Measurements from ENCODE around the gene CDK5R1. TPM values are rescaled to one million over a fixed set of nuclear protein-coding genes. Genes with fewer than 3 reads are reported as not detected.

Gene CDK5R1
- total and polyA plus RNA-seq, 2 donors (not counting 3 experiments of a cell fraction or from before 2014, with no cell fraction given) = 1.6 to 3.9 TPM

- no peak overlapping the region for H3K4me3 ChIP-seq (replicated peaks in 1 of 3; ENCODE audit: insufficient read depth in 1 of 3, low read depth in 1 of 3, low read length in 3 of 3)
- H3K9me3 ChIP-seq (replicated peaks; ENCODE audit: control insufficient read depth, insufficient read depth, low read length) = no peaks in the 10 kb centered on the region
- no peak overlapping the region for H3K4me2 ChIP-seq (ENCODE audit: insufficient read depth, low read length)
- BruUV-seq (replicated peaks) = no TSS peak
- DNase-seq (ENCODE audit: low read depth, low spot score) (no peak), FAIRE-seq (no peak)
- no peak for TF ChIP-seq GATA2 (IDR thresholded peaks at IDR 0.05; ENCODE audit: insufficient read depth, insufficient read length, low read depth, low read length)
- no peak for TF ChIP-seq MYC (IDR thresholded peaks at IDR 0.05; ENCODE audit: low read depth, low read length)
- TF ChIP-seq, protein P1, sequence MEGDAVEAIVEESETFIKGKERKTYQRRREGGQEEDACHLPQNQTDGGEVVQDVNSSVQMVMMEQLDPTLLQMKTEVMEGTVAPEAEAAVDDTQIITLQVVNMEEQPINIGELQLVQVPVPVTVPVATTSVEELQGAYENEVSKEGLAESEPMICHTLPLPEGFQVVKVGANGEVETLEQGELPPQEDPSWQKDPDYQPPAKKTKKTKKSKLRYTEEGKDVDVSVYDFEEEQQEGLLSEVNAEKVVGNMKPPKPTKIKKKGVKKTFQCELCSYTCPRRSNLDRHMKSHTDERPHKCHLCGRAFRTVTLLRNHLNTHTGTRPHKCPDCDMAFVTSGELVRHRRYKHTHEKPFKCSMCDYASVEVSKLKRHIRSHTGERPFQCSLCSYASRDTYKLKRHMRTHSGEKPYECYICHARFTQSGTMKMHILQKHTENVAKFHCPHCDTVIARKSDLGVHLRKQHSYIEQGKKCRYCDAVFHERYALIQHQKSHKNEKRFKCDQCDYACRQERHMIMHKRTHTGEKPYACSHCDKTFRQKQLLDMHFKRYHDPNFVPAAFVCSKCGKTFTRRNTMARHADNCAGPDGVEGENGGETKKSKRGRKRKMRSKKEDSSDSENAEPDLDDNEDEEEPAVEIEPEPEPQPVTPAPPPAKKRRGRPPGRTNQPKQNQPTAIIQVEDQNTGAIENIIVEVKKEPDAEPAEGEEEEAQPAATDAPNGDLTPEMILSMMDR (IDR thresholded peaks at IDR 0.05; ENCODE audit: extremely low read depth in 1 of 2, insufficient read depth in 1 of 2, low read depth in 1 of 2, low read length in 2 of 2) = no peak
- no peak for TF ChIP-seq MAX (IDR thresholded peaks at IDR 0.05; ENCODE audit: insufficient read depth, insufficient read length)
- no peak for TF ChIP-seq POLR2AphosphoS5 (IDR thresholded peaks at IDR 0.05; ENCODE audit: insufficient read depth, low read depth, low read length)
- no peak for TF ChIP-seq FOS (IDR thresholded peaks at IDR 0.05; ENCODE audit: borderline replicate concordance, insufficient read depth, low read length)
- intact Hi-C loops (cut with micrococcal nuclease) (no loop called here), dilution Hi-C loops (cut with MboI; ENCODE audit: extremely low pct_ligation_motif_present, low sequenced_read_pairs) (no loop called here)
- H3K36me3 ChIP-seq (ENCODE audit: control insufficient read depth in 2 of 2, extremely low read depth in 1 of 2, insufficient read depth in 2 of 2, low read length in 2 of 2) = no peaks in the 10 kb centered on the region
- H2AFZ ChIP-seq (ENCODE audit: low read depth, low read length) = no peak overlapping the region
- ChIA-PET POLR2A (no interaction called here), CTCF (no interaction called here)
- H4K20me1 ChIP-seq (replicated peaks; ENCODE audit: control insufficient read depth, extremely low read depth, insufficient read depth, low read length) = no peaks in the 10 kb centered on the region
- no peaks in the 10 kb centered on the region for H3K9me1 ChIP-seq (replicated peaks; ENCODE audit: control insufficient read depth, extremely low read depth, insufficient read depth, low read length)
- H3K27me3 ChIP-seq (ENCODE audit: control insufficient read depth in 2 of 2, insufficient read depth in 2 of 2, low read length in 2 of 2) = no peaks in the 10 kb centered on the region
- no peak overlapping the region for H3K27ac ChIP-seq (ENCODE audit: insufficient read depth, low read depth, low read length)
- H3K9ac ChIP-seq (replicated peaks; ENCODE audit: extremely low read depth, insufficient read depth, low read length) = no peak overlapping the region
- no peaks in the 10 kb centered on the region for H3K4me1 ChIP-seq (ENCODE audit: control insufficient read depth, extremely low read depth, insufficient read depth, low read length)
- no peaks in the 10 kb centered on the region for H3K79me2 ChIP-seq (ENCODE audit: control insufficient read depth, insufficient read depth, low read length)
These were observed 40.4 kb downstream of the CDK5R1 start for GRCh38 chr17:32527146-32527545.

- DNase-seq (ENCODE audit: low read depth, low spot score) = no peak
- H2AFZ ChIP-seq (ENCODE audit: low read depth, low read length) = no peak overlapping the region
- H3K9ac ChIP-seq (replicated peaks; ENCODE audit: extremely low read depth, insufficient read depth, low read length) = no peak overlapping the region
- no peaks in the 10 kb centered on the region for H3K4me1 ChIP-seq (ENCODE audit: control insufficient read depth, extremely low read depth, insufficient read depth, low read length)
- dilution Hi-C loops (cut with MboI; ENCODE audit: extremely low pct_ligation_motif_present, low sequenced_read_pairs) (no loop called here), intact Hi-C loops (cut with micrococcal nuclease) (no loop called here)
- H3K27ac ChIP-seq (ENCODE audit: insufficient read depth, low read depth, low read length) = no peak overlapping the region
- H4K20me1 ChIP-seq (replicated peaks; ENCODE audit: control insufficient read depth, extremely low read depth, insufficient read depth, low read length) = no peaks in the 10 kb centered on the region
- no peaks in the 10 kb centered on the region for H3K79me2 ChIP-seq (ENCODE audit: control insufficient read depth, insufficient read depth, low read length)
- H3K4me3 ChIP-seq (replicated peaks in 1 of 3; ENCODE audit: insufficient read depth in 1 of 3, low read depth in 1 of 3, low read length in 3 of 3) = no peak overlapping the region
- no peaks in the 10 kb centered on the region for H3K9me1 ChIP-seq (replicated peaks; ENCODE audit: control insufficient read depth, extremely low read depth, insufficient read depth, low read length)
- no TSS peak for BruUV-seq (replicated peaks)
- FAIRE-seq = no peak
- no peaks in the 10 kb centered on the region for H3K36me3 ChIP-seq (ENCODE audit: control insufficient read depth in 2 of 2, extremely low read depth in 1 of 2, insufficient read depth in 2 of 2, low read length in 2 of 2)
- TF ChIP-seq EZH2 (IDR thresholded peaks at IDR 0.05; ENCODE audit: borderline replicate concordance, low read depth, low read length, severe bottlenecking) = no peak
- no peak for TF ChIP-seq JUN (IDR thresholded peaks at IDR 0.05; ENCODE audit: borderline replicate concordance, insufficient read depth, insufficient read length, low read depth)
- no peak for TF ChIP-seq GATA2 (IDR thresholded peaks at IDR 0.05; ENCODE audit: insufficient read depth, insufficient read length, low read depth, low read length)
- TF ChIP-seq FOS (IDR thresholded peaks at IDR 0.05; ENCODE audit: borderline replicate concordance, insufficient read depth, low read length) = no peak
- no peak for TF ChIP-seq POLR2A (IDR thresholded peaks at IDR 0.05; ENCODE audit: low read depth, low read length)
- TF ChIP-seq MAX (IDR thresholded peaks at IDR 0.05; ENCODE audit: insufficient read depth, insufficient read length) = no peak
- no peak for TF ChIP-seq MYC (IDR thresholded peaks at IDR 0.05; ENCODE audit: low read depth, low read length)
- H3K27me3 ChIP-seq (ENCODE audit: control insufficient read depth in 2 of 2, insufficient read depth in 2 of 2, low read length in 2 of 2) = no peaks in the 10 kb centered on the region
- H3K9me3 ChIP-seq (replicated peaks; ENCODE audit: control insufficient read depth, insufficient read depth, low read length) = no peaks in the 10 kb centered on the region
- POLR2A ChIA-PET = no interaction called here
- no peak overlapping the region for H3K4me2 ChIP-seq (ENCODE audit: insufficient read depth, low read length)
- CTCF ChIA-PET = no interaction called here
These were observed 42.0 kb downstream of the CDK5R1 start for GRCh38 chr17:32528825-32529224.

Measured in endothelial cell of umbilical vein (primary cell).